NCI-H345 treated with DMSO at 0.1 percent for 48 hours (cell line): ENCODE data around the gene SGK1.

Experiments used
- DNase-seq: peaks from one replicate; lab custom pipeline; 2025; ENCODE audit not compliant: unreplicated experiment; lab: John Stamatoyannopoulos, UW

The SGK1 gene

GRCh38 chr6:134134654-134135053 is 183.3 kb downstream of the SGK1 start:
- no peak for DNase-seq

DNA sequence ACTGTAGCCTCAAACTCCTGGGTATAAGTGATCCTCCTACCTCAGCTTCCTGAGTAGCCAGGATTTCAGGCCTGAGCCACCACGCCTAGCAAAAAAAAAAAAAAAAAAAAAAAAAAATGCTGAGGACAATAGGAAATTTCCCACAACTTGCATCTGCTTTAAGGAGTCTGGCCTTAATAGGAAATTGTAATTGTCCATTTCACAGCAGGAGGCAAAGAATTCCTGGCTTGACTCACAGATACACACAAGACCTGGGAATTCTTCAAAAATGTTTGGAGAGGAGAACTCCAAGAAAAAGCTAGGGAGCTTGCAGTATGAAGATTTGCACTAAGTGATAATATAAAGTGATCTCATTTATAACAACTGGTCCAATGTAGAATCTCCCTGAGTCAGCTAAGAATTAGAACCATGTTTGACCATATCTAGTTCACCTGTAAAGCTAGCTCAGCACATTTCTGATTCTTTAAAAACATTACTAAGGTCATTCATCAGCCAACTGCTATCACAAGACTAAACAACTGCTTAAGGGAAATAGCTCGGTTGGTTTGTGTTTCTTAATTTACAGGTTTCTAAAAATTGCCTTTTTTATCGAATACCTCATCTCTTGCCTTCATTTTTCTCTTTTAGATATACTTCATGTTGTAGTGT is 185.3 kb downstream of the SGK1 start:
- DNase-seq = no peak

DNA sequence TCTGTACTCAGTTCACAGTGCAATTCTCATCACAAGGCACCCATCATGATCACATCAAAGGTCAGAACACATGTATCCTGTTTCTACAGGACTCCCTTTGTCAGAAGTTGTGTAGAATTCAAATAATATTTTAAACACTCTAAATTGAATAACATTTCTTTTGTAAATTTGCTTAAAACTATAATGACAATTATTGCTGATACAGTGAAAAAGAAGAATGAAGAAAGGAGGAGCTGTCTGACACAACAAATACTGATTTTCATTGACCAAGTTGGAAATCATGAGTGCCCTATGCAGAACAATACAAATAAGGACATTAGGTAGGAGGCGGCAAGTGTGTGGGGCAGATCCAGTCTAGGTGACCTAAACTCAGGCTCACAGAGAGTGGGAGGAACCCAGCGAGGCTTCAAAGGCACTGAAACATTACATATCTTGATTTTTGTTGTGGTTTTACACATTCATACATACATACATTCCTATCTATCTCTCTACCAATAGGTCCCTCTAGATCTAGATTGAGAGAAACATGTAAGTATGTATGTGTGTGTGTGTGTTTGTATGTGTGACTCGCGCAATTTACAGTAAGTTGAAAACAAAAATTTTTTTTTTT is 186.3 kb downstream of the SGK1 start:
- no peak for DNase-seq

GRCh38 chr6:134128146-134128545 is 189.8 kb downstream of the SGK1 start:
- DNase-seq = no peak

DNA sequence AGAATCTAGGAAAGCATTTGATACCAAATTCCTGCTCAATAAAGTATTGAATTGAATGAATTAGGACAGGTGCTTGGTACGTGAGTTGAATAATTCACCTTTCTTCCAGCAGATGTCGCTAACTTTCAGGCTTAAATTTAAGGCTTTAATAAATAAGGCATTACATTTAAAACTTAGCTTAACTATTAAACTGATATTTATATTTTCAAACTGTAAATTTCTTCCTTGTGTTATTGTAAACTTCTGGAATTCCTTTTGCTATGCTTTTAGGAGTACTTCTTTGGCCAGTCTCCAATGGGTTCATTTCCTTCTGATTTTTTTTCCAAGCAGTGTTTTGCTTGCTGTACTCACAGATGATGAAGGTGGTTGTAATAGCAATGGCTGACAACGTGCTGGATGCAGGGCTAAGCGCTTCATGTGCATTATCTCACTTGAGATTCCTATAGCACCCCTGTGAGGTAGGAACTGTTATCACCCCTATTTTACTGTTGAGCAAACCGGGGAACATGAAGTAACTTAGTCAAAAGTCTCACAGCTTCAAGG is 194.2 kb downstream of the SGK1 start:
- DNase-seq = peak; percentile 35

GRCh38 chr6:134122775-134123174 is 195.1 kb downstream of the SGK1 start:
- no peak for DNase-seq

DNA sequence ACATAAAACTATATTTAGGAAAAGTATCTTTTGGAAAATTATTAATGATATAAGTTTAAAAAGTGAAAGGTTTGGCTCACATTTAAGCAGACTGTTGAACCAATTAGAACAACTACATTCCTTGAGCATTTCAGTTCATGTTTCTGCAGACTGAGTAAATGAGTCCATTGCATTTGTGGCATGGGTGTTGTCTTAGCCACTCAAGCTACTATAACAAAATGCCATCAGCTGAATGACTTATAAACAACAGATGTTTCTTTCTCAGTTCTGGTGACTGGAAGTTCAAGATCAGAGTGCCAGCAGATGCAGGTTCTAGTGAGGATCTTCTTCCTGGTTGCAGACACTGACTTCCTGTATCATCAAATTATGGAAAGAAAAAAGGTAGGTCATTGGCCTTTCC is 198.4 kb downstream of the SGK1 start:
- no peak for DNase-seq
